Cardiac muscle cell (in vitro differentiated cells and primary cell): ENCODE results near the gene ACTR10. TPM values are rescaled to one million over a fixed set of nuclear protein-coding genes. Genes with fewer than 3 reads are reported as not detected.

Experiments
- DNase-seq, 2 donors: peaks; one replicate each; pipeline versions ENCODE4 v3.0.0 to v3.0.0-alpha.2; 2010 to 2017; ENCODE audit warnings: low read depth in 1 of 2, low spot score in 1 of 2
- H3K27ac ChIP-seq: fragments of 200-600 bp; sonication (generic); 2 replicates; pipeline ENCODE4 v1.5.1; 2016
- H3K27me3 ChIP-seq: fragments of 200-600 bp; sonication (generic); 2 replicates; pipeline ENCODE4 v1.6.0; 2016; ENCODE audit warnings: control low read depth
- H3K36me3 ChIP-seq: fragments of 200-600 bp; sonication (generic); 2 replicates; pipeline ENCODE4 v1.5.1; 2016; ENCODE audit warnings: control low read depth
- H3K4me1 ChIP-seq: fragments of 200-600 bp; sonication (generic); 2 replicates; pipeline ENCODE4 v1.8.1; 2017; ENCODE audit warnings: low read depth, mild to moderate bottlenecking, mixed run types
- H3K4me3 ChIP-seq: fragments of 200-600 bp; sonication (generic); 2 replicates; pipeline ENCODE4 v1.5.1; 2016; ENCODE audit warnings: mild to moderate bottlenecking
- H3K9me3 ChIP-seq: fragments of 200-600 bp; sonication (generic); 2 replicates; pipeline ENCODE4 v1.5.1; 2017; ENCODE audit warnings: low read depth, mild to moderate bottlenecking, control low read depth
- polyA plus RNA-seq: library from polyadenylated mRNA; unstranded; fragments of >200 nt; fragmentation: Nextera tagmentation; extraction: Ambion mirVana; gene quantifications from 2 replicates; pipeline ENCODE4 v1.2.1, GENCODE V29; 2016
- total RNA-seq: library from RNA; depleted of rRNA; stranded (reverse); fragments of >200 nt; gene quantifications from 2 replicates; pipeline ENCODE4 v1.2.3, GENCODE V29; 2016
- TF ChIP-seq, protein P1 (sequence below): IDR thresholded peaks from 2 replicates; pipeline ENCODE4 v1.5.1; 2012; ENCODE audit warnings: low read depth, mild to moderate bottlenecking, low read length

Gene ACTR10
- total and polyA plus RNA-seq, 2 experiments from 2014 or later: 90.8 to 244 TPM

DNA sequence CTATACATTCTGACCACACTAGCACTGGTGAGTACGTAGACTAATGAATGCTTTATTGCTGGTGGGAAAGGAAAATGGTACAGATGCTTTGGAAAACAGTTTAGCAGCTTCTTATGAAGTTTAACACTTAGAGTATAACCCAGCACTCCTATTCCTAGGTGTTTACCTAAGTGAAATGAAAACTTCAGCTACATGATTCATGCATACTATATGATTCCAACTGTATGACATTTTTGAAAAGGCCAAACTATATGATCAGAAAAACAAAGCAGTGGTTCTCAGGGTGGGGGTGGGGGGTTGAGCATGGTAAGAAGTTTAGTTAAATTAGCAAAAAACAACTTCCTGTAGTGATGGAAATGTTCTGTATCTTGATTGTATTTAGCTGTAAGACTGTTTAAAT, 76.3 kb downstream of the ACTR10 start:
- Histone ChIP-seq H3K4me1 (no peaks in the 10 kb centered on the region), H3K36me3 (peaks cover 27% of the 10 kb centered on the region), H3K27ac (no peak overlapping the region), H3K4me3 (no peak overlapping the region), H3K27me3 (no peaks in the 10 kb centered on the region), H3K9me3 (no peaks in the 10 kb centered on the region)
- DNase-seq: no peak
- TF ChIP-seq, protein P1, sequence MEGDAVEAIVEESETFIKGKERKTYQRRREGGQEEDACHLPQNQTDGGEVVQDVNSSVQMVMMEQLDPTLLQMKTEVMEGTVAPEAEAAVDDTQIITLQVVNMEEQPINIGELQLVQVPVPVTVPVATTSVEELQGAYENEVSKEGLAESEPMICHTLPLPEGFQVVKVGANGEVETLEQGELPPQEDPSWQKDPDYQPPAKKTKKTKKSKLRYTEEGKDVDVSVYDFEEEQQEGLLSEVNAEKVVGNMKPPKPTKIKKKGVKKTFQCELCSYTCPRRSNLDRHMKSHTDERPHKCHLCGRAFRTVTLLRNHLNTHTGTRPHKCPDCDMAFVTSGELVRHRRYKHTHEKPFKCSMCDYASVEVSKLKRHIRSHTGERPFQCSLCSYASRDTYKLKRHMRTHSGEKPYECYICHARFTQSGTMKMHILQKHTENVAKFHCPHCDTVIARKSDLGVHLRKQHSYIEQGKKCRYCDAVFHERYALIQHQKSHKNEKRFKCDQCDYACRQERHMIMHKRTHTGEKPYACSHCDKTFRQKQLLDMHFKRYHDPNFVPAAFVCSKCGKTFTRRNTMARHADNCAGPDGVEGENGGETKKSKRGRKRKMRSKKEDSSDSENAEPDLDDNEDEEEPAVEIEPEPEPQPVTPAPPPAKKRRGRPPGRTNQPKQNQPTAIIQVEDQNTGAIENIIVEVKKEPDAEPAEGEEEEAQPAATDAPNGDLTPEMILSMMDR: no peak

DNA sequence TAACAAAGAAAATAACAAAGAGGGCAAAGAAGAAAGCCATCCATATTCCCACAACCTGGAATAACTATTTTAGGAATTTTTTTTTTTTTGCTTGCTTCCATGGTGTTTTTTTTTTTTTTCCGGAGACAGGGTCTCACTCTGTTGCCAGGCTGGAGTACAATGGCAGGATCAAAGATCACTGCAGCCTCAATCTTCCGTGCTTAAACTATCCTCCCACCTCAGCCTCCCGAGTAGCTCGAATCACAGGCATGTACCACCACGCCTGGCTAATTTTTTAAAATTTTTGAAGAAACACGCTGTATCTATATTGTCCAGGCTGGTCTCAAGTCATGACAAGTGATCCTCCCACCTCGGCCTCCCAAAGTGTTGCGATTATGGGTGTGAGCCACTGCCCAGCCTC, 78.2 kb downstream of the ACTR10 start:
- H3K36me3 ChIP-seq: peaks cover 12% of the 10 kb centered on the region
- H3K4me1 ChIP-seq: no peaks in the 10 kb centered on the region
- H3K27ac ChIP-seq: no peak overlapping the region
- no peaks in the 10 kb centered on the region for H3K27me3 ChIP-seq
- H3K4me3 ChIP-seq: no peak overlapping the region
- DNase-seq: no peak
- TF ChIP-seq, protein P1: no peak
- H3K9me3 ChIP-seq: no peaks in the 10 kb centered on the region

- Histone ChIP-seq H3K4me3 (no peak overlapping the region), H3K36me3 (peaks cover 20% of the 10 kb centered on the region), H3K9me3 (no peaks in the 10 kb centered on the region), H3K4me1 (no peaks in the 10 kb centered on the region), H3K27ac (peak overlapping the region; percentile 67), H3K27me3 (no peaks in the 10 kb centered on the region)
- TF ChIP-seq, protein P1: no peak
- peak in 1 of 2 donors; percentile 95 for DNase-seq
These were observed 81.2 kb downstream of the ACTR10 start for GRCh38 chr14:58280954-58281787.

GRCh38 chr14:58281969-58282368, 82.0 kb downstream of the ACTR10 start:
- Histone ChIP-seq H3K4me3 (no peak overlapping the region), H3K4me1 (no peaks in the 10 kb centered on the region), H3K36me3 (peaks cover 28% of the 10 kb centered on the region), H3K9me3 (no peaks in the 10 kb centered on the region), H3K27ac (peak overlapping the region; percentile 67), H3K27me3 (no peaks in the 10 kb centered on the region)
- TF ChIP-seq, protein P1: no peak
- DNase-seq: no peak

DNA sequence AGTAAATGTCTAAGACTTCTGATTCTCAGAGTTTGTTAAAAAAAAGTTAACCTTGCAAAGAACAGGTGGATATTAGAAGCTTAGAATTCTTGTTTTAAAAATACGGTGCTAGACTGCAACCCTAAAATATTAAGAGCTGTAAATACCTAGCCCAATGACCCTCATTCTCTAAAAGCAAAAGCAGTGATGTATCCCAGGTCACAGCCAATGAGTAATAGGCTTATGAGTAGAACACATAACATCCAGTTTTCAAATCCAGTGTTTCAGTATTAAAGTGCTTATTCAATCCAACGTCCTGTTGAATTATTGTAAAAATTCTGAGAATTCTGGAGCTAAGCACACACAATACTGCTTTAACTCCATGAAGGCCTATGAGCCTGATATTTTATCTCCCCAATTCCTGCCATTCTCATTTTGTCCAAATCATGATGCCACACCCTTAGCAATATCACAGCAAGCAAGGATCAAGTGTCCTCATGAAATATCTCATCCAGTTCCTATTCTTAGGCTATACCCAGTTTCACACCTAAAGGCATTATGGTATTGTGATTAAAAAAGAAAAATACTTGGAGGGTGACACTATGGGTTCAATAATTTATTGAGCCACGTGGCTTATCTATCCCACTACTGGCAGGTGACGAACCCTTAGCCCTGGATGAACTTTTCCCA, 83.1 kb downstream of the ACTR10 start:
- H3K27me3 ChIP-seq: no peaks in the 10 kb centered on the region
- peaks cover 35% of the 10 kb centered on the region for H3K36me3 ChIP-seq
- no peak overlapping the region for H3K27ac ChIP-seq
- no peaks in the 10 kb centered on the region for H3K4me1 ChIP-seq
- no peaks in the 10 kb centered on the region for H3K9me3 ChIP-seq
- no peak for DNase-seq
- TF ChIP-seq, protein P1: no peak
- no peak overlapping the region for H3K4me3 ChIP-seq
